ENCODE data around the gene DSTN.

The DSTN gene

GRCh38 chr20:17580895-17581294, 11.0 kb downstream of the DSTN start:
- no peak for DNase-seq (ENCODE audit: low read depth)

GRCh38 chr20:17583126-17583525, 13.3 kb downstream of the DSTN start:
- DNase-seq (ENCODE audit: low read depth) = no peak

- no peak for DNase-seq (ENCODE audit: low read depth)
These were observed 14.8 kb downstream of the DSTN start for GRCh38 chr20:17584689-17585088.

- DNase-seq (ENCODE audit: low read depth) = no peak
These were observed 16.4 kb downstream of the DSTN start for GRCh38 chr20:17586250-17586649.

- DNase-seq (ENCODE audit: low read depth) = no peak
These were observed 17.3 kb downstream of the DSTN start for GRCh38 chr20:17587148-17587547.

- no peak for DNase-seq (ENCODE audit: low read depth)
These were observed 17.9 kb downstream of the DSTN start for GRCh38 chr20:17587824-17588223.

GRCh38 chr20:17589161-17589834, 19.4 kb downstream of the DSTN start:
- DNase-seq (ENCODE audit: low read depth) = no peak

- DNase-seq (ENCODE audit: low read depth) = no peak
These were observed 20.4 kb downstream of the DSTN start for GRCh38 chr20:17590245-17590644.

- DNase-seq (ENCODE audit: low read depth) = no peak
These were observed 24.0 kb downstream of the DSTN start for GRCh38 chr20:17593902-17594301.

- DNase-seq (ENCODE audit: low read depth) = no peak
These were observed 24.6 kb downstream of the DSTN start for GRCh38 chr20:17594443-17594842.

GRCh38 chr20:17595856-17596255, 26.0 kb downstream of the DSTN start:
- DNase-seq (ENCODE audit: low read depth) = no peak

- DNase-seq (ENCODE audit: low read depth) = no peak
These were observed 28.2 kb downstream of the DSTN start for GRCh38 chr20:17598013-17598550.

- DNase-seq (ENCODE audit: low read depth) = no peak
These were observed 32.1 kb downstream of the DSTN start for GRCh38 chr20:17601957-17602356.

GRCh38 chr20:17602493-17602892, 32.6 kb downstream of the DSTN start:
- DNase-seq (ENCODE audit: low read depth) = no peak

- DNase-seq (ENCODE audit: low read depth) = no peak
These were observed 35.3 kb downstream of the DSTN start for GRCh38 chr20:17605131-17605660.

GRCh38 chr20:17606001-17606400, 36.1 kb downstream of the DSTN start:
- no peak for DNase-seq (ENCODE audit: low read depth)

- no peak for DNase-seq (ENCODE audit: low read depth)
These were observed 39.0 kb downstream of the DSTN start for GRCh38 chr20:17608701-17609497.

GRCh38 chr20:17609811-17610377, 40.0 kb downstream of the DSTN start:
- DNase-seq (ENCODE audit: low read depth) = no peak

GRCh38 chr20:17610566-17611289, 40.9 kb downstream of the DSTN start:
- peak; percentile 43 for DNase-seq (ENCODE audit: low read depth)

- no peak for DNase-seq (ENCODE audit: low read depth)
These were observed 41.3 kb downstream of the DSTN start for GRCh38 chr20:17611290-17611539.

GRCh38 chr20:17611540-17612286, 41.8 kb downstream of the DSTN start:
- DNase-seq (ENCODE audit: low read depth) = no peak
